NCI-H2227 treated with DMSO at 0.1 percent for 48 hours (cell line): ENCODE results near the gene NHSL2.

Experiments used
- DNase-seq: peaks from one replicate; lab custom pipeline; 2025; lab: John Stamatoyannopoulos, UW

NHSL2 gene

DNA sequence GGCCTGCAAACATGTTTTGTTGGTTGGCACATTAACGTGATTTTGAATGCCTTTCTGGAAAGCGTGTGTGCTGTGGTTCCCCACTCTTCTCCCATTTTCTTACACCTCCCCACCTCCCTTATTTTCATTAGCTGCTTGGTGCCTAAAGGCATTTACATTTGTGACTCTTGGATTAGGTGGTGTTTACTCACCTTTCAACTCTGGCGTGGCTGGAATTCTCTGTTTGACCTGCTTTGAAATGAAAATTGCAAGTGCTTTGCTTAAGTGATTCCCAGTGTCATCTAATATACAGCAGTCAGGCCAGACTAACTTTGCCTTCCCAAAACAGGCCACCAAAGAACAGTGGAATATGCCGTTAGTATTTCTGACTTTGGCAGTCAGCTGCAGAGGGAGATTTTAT, 80.5 kb downstream of the NHSL2 start:
- no peak for DNase-seq

DNA sequence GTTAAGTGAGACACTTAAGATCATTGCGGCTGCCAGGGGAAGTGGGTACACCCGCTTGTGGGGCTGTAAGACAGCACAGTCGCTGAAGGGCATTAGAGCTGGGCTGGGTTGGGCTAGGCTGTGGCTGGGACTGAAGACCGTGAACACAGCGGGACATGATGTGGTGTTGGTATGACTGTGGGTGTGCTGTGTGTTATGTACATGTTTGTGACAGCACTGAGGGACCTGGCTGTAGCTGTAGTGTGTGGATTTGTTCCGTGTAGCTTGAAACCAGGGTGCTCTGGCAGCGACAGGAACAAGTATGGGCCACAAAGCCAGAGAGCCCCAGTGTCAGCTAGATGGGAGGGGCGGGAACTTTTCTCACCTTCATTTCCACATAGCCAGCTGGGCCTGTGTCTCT, 82.1 kb downstream of the NHSL2 start:
- DNase-seq: no peak

DNA sequence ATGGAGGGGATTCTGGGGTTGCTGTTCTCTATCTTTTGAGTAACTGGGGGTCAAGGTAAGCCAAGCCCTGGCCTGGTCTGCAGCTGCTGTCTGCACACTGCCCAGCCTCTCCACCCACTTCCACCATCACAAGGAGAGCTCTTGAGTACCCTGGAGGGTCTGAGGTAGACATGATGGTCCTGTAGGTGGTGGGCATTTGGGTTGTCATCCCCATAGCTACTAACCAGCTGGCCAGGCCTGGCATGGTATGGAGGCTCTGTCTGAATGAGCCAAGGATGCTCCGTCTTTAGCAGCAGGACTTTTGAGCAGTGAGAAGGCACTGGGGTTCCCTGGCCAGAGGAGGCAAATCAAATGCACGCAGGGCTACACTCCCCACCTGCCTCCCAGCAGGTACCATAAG, 82.7 kb downstream of the NHSL2 start:
- DNase-seq: no peak

DNA sequence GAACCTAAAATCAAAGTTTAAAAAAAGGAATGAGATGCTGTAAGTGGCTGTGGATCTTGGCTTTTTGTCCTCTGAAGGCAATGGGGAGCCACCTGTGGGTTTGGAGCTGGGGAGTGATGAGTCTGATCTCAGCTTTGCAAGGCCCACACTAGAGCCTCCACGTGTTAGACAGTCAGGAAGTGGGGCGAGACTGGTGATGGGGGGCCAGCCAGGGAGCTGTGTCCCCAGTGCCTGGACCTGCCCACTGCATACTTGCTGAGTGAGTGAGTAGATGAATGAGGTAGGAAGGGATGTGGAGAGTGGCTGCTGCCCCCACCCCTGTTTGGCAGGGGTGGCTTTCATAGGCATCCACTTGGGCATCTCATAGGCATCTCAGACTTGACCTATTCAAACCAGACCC, 84.0 kb downstream of the NHSL2 start:
- DNase-seq: no peak

DNA sequence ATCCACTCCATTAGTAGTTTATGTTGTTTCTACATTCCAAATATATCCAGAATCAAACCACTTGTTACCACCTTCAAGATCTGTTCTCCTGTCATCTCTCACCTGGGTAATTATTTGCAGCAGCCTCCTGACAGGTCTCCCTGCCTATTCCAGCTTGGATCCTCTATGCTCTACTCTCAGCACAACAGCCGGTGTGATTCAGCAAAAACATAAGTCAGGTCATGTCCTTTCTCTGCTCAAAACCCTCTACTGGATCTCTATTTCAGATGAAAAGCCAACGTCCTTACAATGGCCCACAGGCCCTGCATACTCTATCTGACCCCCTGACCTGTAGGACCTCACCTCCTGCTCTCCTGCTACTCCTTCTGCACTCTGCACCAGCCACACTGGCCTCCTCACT, 84.5 kb downstream of the NHSL2 start:
- DNase-seq: no peak

DNA sequence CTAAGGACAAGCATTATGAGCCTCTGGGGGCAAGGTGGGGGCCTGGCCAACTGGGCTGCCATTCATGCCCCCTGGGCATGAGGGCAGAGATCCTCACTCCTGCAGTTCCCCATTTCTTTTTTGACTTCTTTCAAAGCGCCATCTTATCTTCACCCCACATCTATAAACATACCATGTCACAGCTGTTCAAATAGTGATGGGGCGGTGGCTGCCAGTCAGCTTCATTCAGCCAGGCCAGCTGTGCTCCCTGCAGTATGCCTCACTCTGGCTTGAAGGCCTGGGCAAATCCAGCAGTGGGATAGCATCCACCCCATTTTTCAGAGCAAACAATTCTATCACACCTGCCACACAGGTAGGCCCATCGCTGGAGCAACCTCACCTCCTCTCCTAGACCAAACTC, 85.5 kb downstream of the NHSL2 start:
- no peak for DNase-seq

DNA sequence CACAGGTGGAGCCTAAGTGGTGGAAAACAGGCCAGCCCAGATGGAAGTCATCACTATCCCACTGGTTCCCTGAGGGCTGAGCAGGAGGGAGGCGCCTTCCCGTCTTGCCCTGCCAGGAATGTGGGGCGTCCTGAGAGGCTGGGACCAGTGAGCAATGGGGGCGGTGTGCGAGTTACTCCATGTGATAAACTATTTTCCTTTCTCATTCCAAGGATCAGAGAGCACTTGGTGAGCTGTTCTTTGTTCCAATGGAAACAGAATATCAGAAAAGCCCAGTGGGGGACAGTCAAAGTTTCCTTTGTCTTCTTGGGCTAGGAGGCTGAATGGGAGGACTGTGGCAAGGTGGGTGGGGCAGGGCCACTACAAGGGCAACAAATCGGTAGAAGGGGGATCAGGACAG, 86.2 kb downstream of the NHSL2 start:
- DNase-seq: no peak

DNA sequence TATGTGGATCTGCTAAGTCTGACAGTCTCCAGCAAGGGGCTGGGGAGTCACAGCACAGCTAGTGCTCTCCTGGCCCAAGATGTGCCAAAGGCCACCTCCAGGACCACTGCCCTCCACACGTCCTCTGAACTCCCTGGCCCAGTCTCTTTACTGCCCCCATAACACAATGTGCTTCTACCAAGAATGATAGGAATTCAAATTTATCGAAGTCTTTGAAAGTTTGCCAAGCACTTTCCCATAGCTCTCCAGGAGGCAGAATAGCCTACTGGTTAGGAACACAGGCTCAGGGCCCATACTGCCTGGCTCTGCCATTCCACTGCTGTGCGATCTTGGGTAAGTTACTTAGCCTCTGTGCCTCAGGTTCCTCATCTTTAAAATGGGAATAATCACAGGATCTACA, 86.7 kb downstream of the NHSL2 start:
- DNase-seq: no peak

DNA sequence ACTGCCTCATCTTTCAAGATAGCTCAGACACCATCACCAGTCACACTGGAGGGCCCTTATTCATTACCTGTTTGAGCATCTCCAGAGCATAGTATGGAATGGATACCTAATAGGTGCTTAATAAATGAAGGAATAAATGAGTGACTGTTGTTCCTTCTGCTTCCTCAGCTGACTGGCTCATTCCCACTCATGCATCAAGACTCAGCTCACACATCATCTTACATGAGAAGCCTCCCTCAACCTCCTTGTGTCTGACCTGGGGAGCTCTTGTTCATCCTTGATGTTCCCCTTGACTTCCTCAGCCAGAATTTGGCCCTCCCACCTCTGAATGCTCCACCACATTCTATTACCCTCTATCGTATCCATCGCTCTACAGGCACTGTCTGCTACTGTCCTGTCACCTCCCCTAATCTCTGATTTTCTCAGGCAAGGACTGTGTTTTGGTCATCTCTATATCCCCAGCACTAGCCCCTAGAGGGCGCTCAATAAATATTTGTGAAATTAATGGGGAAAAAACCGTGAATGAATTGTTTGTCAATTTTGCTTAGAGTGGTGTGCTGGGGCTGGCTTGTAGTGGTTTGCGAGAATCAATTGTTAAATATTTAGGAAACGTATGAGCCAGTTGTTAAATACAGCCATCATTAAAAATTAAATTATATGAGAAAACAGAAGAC, 88.3 kb downstream of the NHSL2 start:
- DNase-seq: peak; percentile 33

DNA sequence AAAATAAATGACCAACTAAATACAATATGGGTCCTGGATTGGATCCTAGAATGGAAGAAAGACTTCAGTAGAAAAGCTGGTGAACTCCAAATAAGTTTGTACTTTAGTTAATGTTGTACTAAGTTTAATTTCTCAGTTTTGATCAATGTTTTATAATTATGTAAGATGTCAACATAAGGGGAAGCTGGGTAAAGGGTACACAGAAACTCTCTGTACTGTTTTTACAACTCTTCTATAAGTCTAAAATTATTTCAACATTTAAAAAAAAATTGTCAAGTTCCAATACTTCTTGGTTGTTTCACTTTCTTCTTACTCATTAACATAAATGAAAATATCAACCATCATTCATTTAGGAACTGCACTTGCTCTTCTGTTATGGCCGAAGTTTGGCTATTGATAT, 88.9 kb downstream of the NHSL2 start:
- no peak for DNase-seq

DNA sequence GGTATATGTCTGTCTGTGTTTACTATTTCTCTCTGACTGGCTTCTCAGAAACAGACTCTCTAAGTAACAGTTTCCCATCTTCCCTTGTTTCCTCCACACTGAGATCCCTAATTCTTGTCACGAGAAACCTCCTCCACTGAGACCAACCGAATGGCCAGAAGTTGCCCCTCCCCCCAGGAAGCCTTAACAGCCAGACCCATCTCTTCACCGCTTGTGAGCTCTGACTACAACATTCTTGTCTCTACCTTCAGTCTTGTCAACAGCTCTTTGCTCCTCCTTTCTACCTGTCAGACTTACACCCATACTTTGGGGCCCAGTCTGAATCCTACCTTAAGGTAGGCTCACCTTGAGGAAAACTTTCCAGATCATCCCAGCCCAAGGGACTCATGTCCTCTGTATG, 90.8 kb downstream of the NHSL2 start:
- DNase-seq: no peak

DNA sequence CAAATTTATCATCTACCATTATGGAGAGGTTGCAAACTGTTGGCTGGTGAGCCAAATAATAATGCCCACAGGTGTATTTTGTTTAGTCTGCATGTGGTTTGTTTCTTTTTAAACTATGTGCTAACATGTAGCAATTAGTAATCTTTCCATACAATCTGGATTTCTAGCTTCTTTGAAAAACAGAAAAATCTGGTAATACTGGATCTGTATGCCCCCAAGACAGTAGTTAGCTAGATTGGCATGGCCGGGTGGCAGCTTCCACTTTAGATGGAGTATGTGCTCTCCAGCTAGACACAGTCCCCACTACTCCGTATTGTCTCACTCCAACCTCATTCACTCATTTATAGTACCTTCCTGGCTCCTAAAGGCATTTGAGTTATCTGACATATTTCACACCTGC, 91.3 kb downstream of the NHSL2 start:
- no peak for DNase-seq

DNA sequence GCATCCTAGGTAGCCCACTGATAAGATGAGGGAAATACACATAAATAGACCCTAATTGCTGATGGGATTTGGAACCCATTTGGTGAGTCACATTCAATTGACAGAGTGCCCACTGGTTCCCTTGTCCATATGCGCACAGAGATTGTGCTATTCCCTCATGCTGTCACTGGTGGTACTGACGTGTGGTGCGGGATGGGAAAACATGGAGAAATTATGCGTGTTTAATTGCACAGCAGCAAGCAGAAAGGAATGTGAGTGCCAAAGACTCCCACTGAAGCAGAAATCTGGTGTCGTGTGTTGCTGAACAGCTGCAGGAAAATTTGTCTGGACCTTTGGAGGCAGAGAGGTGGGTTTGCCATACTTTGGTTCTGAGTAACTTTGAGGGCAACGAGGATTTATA, 92.2 kb downstream of the NHSL2 start:
- DNase-seq: no peak

DNA sequence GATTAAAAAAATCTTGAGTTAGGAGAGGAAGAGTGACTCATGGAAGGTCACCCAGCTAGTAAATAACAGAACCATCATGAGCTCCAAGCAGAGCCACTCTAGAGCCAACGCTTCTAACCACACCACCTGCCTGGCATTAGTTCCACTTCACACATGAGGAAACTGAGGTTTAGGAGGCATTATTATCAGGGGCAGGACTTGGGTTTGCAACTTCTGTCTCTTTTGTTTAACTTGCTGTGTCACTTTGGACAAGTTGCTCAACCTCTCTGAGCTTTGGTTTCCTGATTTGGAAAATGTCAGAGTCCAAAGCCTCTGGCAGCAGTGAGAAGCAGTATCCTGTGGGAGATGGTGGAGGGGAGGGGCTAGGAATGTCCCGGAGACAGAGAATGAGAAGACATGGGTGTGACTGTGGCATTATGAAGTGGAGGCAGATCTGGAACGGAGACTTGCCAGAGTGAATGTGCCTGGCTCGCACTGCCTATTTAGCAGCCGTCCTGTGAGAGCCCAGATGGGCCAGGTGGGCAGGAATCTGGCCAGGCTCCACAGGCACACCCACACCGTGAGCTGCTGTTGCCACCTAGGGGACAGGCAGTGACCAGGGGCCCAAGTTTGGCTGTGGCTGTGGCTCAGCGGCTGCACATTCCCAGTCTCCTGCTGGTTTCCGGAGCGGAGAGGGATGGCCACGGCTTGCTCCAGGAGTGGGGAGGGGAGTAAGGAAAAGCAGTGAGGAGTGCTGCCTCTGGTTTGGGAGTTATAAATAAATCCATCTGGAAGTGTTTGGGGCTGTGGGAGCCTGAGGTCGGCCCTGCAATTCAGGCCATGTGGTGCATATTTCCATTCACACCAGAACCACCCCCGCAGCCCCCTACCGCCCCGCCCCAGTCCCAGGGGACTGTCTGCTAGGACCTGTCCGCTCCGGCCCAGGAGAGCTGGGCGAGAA, 93.4 kb downstream of the NHSL2 start:
- no peak for DNase-seq

DNA sequence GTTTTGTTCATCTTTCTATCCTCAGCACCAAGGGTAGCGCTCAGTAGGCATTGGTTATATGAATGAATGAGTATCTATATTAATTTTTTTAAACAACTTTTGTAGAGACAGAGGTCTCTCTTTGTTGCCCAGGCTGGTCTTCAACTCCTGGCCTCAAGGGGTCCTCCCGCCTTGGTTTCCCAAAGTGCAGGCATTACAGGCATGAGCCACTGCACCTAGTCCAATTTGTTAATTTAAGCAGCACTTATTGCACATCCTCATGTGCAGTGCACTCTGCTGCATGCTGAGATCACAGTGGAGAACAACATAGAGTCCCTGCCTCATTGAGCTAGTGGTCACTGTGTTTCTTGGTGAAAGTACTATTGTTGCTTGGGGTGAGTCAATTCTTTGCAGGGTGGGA, 94.4 kb downstream of the NHSL2 start:
- no peak for DNase-seq

DNA sequence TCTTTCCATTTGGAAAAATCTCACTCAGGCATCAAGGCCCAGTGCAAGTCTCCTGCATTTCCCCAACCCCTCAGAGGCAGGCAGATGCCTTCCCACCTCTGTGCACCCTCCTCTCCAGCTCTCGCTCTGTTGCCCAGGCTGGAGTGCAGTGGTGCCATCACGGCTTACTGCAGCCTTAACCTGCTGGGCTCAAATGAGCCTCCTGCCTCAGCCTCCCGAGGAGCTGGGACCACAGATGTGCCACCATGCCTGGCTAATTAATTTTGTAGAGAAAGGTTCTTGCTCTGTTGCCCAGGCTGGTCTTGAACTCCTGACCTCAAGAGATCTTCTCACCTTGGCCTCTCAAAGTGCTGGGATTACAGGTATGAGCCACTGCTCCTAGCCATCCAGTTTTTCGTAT, 95.8 kb downstream of the NHSL2 start:
- no peak for DNase-seq

DNA sequence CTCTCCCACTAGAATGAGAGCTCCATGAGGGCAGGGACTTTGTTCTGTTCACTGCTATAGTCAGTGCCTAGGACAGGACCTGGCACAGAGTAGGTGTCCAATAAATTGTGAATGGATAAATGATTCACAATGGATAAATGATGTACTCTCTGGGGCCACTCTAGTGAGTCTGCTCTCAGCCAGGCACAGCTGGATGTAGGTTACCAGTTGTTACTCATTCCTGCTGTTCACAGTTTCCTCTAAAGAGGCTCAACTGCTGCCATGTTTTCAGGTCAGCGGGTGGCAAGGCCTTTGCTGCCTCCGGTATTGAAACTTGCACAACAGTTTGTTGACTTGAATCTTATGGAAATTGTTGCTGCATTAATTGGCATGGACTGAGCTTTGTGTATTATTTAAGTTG, 99.1 kb downstream of the NHSL2 start:
- no peak for DNase-seq

DNA sequence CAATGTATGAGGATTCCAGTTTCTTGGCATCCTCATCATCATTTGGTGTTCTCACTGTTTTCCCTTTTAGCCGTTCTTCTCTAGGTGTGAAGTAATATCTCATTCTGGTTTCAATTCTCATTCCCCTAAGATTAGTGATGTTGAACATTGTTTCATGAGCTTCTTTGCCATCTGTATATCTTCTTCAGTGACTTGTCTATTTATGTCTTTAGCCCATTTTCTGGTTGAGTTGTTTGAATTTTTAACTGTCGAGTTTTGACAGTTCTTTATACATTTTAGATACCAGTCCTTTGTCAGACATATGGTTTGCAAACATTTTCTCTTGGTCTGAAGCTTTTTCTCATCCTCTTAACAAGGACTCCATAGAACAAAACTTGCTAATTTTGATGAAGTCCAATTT, 101.1 kb downstream of the NHSL2 start:
- DNase-seq: no peak

DNA sequence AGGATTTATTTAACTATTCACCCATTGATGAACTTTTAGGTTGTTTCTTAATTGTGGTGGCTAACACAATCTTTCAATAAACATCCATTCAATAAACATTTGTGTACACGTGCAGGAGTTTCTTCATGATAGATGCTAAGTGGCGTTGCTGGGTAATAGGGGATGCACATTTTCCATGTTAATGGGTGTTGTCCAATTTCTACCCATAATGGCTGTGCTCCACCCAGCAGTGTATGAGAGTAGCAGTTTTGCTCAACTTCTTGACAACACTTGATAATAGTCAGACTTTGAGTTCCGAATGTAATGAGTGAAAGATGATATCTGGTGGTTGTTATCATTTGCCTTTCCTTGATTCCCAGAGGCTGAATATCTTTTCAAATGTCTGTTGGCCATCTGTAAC, 104.7 kb downstream of the NHSL2 start:
- DNase-seq: no peak

DNA sequence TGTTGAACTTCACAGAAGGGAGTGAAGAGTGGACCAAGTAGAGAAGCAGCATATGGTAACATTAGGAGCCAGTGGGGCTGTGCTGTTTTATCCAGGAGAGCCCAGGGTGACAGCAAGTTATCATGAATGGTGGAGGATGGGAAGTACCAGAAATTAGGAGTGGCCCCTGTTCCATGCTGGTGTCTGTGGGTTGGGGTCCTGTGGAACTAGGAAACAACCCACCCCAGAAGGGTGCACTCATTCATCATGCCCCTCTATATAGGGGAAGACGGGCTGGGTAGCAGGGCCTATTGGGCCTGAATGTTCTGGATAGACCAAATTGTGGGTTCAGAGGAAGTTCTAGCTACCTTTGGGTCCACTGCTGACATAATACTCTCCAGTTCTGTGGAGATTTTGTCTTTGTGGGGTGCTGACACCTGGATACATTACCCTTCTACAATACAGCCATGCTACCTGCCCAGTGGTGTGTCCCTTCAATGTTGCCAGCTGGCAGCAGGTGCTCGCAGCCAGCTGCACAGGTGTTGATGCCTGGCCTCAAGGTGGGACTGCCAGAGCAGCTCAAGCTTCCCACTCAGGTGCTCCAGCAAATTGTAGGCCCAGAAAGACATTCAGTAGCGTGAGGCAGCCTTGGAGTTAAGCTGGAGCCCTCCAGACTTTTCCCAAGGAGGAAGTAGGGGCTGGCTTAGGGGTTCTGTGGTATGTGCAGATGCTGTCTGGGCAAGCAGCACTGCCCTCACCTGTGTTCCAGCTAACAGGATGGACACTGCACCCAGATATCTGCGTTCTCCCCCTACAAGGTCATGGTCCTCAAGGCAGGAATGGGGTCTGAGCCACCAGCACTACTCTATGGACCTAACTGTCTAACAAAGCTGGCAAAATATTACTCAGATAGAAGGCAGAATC, 106.5 kb downstream of the NHSL2 start:
- no peak for DNase-seq

DNA sequence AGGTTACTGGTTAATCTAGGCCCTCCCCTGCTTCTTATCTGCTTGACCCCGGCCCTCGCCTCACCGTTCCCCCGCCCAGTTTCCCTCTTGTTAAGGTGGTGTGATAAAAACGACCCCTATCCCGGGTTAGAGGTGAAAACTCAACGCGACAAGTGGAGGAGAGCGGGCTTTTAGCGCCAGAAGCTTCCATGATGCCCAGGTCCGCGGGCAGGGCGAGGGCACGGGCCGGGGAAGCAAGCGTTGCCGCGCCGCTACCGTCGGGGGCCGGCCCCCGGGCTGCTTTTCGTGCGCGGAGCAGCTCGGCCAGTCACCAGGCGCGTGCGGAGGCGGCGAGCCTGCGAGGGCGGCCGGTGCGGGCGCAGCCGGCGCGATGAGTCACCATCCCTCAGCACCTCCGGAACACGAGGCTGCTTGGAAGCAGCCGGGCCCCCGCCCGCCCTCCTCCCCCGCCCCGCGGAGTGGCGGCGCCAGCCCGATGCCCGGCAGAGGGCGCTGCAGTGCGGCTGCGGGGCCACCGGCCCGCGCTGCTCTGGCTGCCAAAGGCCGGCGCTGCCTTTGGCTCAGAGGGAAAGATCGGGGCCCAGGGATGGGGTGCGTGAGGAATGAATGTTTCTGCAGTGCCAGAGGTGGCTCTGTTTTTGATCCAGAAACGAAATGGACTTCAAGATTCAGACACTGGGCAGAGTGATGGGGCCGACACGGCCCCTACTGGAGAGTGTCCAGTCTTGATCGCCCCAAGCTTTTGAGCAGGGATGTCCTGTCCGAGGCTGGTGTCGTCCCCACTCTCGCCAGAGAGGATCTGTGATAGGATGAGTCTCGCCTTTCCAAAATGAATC, 107.8 kb downstream of the NHSL2 start:
- peak; percentile 83 for DNase-seq

DNA sequence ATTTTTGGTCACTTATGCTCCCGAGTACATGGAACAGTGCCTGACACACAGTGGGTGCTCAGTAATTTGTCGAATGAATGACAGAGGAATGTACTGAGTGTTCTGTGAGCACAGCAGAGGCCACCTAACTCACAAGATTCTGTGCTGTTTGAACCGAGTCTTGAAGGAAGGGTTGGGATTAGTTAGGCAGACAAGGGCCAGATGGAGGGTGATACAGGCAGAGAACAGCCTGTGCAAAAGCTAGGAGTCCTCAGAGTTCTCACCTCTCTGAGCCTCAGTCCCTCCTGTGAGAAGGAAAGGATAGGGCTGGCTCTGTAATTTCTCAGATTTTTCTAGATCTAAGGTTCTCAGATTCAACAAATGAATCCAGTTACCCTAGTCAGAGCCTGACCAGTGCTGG, 108.8 kb downstream of the NHSL2 start:
- no peak for DNase-seq
